Measurements from ENCODE around the gene YTHDF1. TPM values are rescaled to one million over a fixed set of nuclear protein-coding genes. Genes with fewer than 3 reads are reported as not detected.
"Not testable (repeated sequence)": the region's sequence is repeated elsewhere in the genome, so short reads cannot be mapped to it uniquely, and the experiment has no call there.

YTHDF1 gene
- total RNA-seq, 2 donors from 2014 or later = 25.2 to 25.7 TPM

DNA sequence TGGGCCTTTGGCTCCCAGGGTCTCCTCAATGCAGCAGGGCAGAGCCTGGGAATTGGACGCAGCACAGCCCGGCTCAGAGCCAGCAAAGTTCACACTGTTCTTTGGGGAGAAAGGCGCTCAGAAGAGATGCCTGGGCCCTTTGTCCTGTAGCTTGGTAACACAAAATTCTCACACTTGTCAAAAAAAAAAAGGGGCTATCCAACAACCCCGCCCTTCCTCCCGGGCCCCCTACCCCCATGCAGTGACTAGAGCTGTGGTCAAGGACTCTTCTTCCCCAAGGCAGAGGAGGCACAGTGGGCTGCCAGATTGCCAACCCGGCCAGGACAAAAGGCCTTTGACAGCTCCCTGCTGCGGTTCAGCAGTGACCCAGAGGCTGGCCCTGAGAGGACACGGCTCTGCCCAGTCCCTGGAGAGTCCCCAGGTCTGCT is 36.4 kb upstream of the YTHDF1 start:
- DNase-seq (ENCODE audit: low spot score) = no peak
- intact Hi-C loops (cut with DNase I) = no loop called here

- intact Hi-C loops (cut with DNase I); DNase-seq (ENCODE audit: low spot score): not testable (repeated sequence)
Measured at GRCh38 chr20:63251350-63251749, 35.4 kb upstream of the YTHDF1 start.

- intact Hi-C loops (cut with DNase I) = no loop called here
- no peak for DNase-seq (ENCODE audit: low spot score)
Measured at GRCh38 chr20:63249891-63250290, 34.0 kb upstream of the YTHDF1 start.

DNA sequence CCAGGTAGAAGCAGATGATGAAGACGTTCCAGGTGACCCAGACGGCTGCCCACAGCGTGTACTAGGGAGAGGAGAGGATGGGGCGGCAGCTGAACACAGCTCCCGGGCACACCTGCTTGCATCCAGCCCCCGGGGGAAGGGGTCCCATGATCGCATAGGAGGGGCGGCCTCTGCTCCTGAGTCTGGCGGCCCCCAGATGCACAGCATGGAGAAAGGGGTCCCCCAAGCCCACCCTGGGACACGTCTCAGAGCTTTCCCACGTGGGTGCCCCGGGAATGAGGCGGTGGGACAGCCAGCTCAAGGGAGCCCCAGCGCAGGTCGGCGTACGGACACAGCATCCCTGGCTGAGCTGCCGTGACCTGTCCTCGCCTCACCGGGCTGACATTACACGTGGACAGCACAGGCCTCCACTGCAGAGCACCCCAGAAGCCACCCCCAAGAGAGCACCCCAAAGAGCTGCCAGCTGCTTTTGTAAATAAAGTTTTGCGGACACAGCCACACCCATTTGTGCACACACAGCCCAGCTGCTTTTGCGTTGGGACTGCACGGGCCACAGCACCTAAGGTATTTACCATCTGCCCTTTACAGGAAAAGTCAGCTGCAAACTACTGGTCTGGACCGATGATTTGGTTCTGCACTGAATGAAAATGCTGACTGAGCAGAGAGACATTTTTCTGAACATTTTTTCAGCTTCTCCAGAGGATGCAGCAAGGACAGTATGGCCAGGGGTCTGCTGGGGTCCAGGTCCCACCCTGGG is 33.1 kb upstream of the YTHDF1 start:
- intact Hi-C loops (cut with DNase I) = no loop called here
- DNase-seq (ENCODE audit: low spot score) = no peak

DNA sequence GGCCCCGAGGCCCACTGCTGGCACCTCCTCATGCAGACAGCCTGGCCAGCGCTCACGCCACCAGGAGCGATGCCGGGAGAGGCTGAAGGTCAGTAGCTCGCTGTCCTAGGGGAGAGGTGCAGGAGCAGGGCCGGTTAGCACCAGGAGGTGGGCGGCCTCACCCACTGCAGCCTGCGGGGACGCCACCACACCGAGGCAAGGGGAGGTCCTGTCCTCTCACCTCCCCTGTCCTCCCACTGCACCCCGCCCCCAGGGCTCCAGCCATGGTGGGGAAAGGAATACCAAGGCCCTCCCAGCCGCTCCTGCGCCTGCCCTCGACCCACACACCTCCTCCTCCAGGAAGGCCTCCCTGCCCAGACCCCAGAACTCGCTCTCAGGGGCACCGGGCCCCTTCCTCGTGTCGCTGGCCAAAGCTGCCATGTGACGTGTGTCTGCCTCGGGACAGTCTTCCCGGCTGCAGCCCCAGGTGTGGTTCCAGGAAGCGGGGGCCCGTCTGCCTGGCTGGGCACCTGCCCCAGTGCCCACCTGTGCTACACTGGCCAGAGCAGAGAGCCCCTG is 31.8 kb upstream of the YTHDF1 start:
- no peak for DNase-seq (ENCODE audit: low spot score)
- intact Hi-C loops (cut with DNase I) = no loop called here

DNA sequence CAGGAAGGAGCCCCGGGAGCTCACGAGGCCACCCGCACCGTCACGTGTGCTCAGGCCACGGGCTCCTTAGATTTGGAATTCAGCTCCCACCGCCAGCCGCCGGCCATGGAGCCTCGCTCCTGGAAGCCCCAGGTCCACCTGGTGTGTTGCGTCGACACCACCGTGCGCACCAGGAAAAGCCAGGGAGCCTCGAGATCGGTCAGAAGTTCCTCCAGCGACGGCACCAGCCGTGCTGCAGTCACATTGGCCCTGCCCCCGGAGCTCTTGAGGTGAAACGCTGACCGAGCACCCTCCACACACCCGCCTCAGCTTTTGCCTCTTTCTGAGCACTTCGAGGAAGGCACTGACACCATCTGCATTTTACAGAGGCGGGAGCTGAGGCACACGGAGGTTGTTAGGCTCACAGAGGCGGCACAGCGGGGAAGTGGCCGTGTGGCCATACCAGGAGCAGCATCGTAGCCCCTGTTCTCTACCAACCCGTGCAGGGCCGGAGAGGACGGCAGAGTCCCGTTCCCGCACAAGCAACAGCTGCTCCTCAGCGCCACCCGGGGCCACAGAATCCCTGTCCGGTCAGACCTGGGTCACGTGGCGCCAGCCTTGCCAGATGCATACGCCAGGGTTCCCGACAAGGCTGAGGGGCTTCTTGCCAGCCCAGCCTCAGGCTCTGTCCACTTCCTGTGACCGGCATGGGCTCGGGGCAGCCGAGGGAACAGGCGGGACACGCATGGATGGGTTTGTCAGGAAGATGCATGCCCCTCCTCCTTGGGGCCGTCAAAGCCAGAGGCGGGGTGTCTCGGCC is 30.8 kb upstream of the YTHDF1 start:
- DNase-seq (ENCODE audit: low spot score) = no peak
- intact Hi-C loops (cut with DNase I) = no loop called here

- intact Hi-C loops (cut with DNase I) = no loop called here
- no peak for DNase-seq (ENCODE audit: low spot score)
Measured at GRCh38 chr20:63244468-63244867, 28.5 kb upstream of the YTHDF1 start.

DNA sequence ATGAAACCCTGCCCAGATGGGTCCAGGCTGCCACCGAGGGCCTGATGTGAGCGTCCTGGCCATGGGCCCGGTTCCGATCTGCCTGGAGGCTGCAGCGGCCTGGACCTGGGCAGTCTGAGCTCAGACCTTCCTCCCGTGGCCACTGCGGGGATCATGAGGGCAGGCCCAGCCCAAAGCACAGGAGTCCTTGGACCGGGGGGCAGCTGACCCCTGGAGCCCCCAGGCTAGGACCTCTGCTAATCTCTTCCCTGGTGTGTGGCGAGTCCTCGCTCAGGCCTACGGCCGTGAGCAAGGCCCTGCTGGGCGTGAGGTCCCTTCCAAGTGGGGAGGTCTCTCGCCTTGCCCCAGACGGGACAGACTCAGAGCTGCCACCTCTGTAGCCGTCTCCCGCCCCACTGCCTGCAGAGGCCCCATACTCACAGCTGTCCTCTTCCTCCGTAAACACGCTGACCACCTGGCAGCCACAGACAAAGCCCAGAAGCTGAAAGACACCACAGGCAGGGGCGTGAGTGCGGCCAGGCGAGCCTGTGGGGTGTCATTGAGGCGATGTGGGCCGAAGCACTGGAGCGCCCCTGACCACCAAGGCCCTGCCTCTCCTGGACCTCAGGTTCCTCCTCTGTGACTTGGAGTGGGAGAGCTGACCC is 27.8 kb upstream of the YTHDF1 start:
- intact Hi-C loops (cut with DNase I) = no loop called here
- no peak for DNase-seq (ENCODE audit: low spot score)

DNA sequence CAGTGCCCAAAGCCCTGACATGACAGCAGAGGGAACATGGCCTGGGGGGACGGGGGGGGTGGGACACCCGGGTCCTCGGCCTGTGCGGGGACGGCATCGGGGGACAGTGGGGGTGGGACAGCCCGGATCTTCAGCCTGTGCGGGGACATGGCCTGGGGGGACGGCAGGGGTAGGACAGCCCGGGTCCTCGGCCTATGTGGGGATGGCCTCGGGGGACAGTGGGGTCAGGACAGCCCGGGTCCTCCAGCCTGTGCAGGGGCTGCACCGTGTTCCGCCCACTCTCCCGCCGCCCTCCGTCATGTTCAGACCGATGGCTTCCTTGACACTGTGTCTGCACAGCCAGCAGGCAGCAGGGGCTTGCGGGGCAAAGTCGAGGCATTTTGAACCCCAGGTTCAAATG is 26.8 kb upstream of the YTHDF1 start:
- intact Hi-C loops (cut with DNase I) = no loop called here

DNA sequence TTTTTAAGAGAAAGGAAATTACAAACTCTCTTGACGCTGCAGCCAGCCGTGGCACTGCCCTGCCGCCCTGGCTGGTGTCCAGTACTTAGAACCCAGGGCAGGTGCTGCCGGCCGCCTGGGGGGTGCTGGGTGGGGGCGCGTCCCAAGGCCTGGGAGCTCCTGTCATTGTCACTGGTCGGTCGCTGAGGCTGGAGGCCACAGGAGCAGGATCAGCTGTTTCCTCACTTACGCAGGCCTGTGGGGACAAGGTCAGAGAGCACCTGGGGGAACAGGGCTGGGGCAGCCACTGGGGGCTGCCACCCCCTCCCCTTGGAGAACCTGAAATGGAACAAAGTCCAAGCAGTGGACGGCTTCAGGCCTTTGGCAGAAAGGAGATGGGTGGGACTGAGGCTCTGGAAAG is 25.3 kb upstream of the YTHDF1 start:
- DNase-seq (ENCODE audit: low spot score) = no peak
- intact Hi-C loops (cut with DNase I) = no loop called here

More for the DNA sequence above, 26.8 kb upstream of the YTHDF1 start:
- no peak for DNase-seq (ENCODE audit: low spot score)

GRCh38 chr20:63240004-63240403 is 24.1 kb upstream of the YTHDF1 start:
- intact Hi-C loops (cut with DNase I) = no loop called here
- DNase-seq (ENCODE audit: low spot score) = no peak

DNA sequence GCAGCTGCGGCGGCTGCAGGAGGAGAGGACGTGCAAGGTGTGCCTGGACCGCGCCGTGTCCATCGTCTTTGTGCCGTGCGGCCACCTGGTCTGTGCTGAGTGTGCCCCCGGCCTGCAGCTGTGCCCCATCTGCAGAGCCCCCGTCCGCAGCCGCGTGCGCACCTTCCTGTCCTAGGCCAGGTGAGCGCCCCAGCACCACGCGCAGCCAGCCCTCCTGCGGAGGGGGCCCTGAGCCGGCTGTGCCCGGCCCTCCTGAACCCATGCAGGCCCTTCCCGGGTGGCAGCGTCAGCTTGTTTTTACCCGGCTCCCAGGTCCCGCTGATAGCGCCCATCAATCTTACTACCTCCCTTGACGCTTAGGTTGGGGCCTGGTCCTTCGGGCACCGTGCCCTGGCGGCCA is 23.5 kb upstream of the YTHDF1 start:
- intact Hi-C loops (cut with DNase I) = loop anchor here in 1 of 2 donors (10.0 kb wide), 1 partner anchor 185 kb away; no protein-coding TSS in a partner anchor
- DNase-seq (ENCODE audit: low spot score) = no peak

DNA sequence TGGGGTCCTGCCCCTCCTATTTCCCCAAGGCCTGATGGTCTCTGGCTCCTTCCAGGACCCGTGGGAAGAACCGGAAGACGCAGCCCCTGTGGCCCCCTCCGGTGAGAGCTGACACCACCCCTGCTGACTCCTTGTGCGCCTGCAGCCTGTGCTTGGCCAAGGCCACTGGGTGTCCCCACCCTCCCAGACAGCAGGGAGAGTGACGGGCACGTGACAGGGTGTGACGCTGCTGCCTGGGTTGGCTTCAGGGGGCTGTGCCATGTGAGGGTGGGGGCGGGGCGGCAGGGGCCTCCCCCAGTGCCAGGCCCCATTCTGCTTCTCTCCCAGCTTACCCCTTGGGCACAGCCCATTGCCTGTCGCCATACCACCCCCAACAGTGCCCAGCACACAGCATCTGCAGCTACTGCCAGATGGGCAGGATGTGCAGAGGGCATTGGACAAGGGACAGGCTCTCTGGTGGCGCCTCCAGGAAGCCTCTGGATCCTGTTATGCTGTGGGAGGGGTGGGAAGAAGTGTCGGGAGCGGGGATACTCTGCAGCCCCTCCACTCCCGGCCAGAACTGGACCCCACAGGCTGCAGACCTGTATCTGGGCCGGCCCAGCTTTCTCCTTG is 22.7 kb upstream of the YTHDF1 start:
- intact Hi-C loops (cut with DNase I) = loop anchor here in 1 of 2 donors (10.0 kb wide), 1 partner anchor 184 kb away; no protein-coding TSS in a partner anchor
- DNase-seq (ENCODE audit: low spot score) = no peak

- intact Hi-C loops (cut with DNase I) = loop anchor here in 1 of 2 donors (10.0 kb wide), 1 partner anchor 183 kb away; no protein-coding TSS in a partner anchor
- no peak for DNase-seq (ENCODE audit: low spot score)
Measured at GRCh38 chr20:63238031-63238430, 22.1 kb upstream of the YTHDF1 start.

DNA sequence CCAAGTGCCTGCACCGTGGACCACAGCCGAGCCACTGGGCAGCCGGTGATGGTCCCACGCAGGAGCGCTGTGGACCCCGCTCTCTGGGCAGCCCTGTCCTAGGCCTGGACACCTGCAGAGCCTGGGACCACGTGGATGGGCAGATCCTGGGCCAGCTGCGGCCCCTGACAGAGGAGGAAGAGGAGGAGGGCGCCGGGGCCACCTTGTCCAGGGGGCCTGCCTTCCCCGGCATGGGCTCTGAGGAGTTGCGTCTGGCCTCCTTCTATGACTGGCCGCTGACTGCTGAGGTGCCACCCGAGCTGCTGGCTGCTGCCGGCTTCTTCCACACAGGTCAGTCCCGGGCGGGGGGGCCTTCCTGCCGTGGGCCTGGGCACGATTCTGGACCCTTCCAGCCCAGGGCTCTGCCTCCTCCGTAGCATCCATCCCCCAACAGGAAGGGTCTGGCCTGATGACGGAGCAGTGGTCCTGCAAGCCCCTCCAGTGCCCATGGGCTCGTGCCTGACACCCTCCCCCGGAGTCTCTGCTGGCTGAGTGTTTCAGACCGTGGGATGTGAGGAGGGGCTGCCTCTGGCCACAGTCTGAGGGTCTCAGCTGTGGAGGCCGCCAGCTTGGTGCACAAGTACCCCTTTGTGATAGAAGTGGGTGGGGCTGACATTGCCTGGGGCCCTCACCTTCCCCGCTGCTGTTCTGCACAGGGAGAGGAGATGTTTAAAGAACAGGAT is 20.3 kb upstream of the YTHDF1 start:
- intact Hi-C loops (cut with DNase I) = loop anchor here in 1 of 2 donors (10.0 kb wide), 1 partner anchor 181 kb away; no protein-coding TSS in a partner anchor
- no peak for DNase-seq (ENCODE audit: low spot score)

- DNase-seq (ENCODE audit: low spot score) = no peak
- intact Hi-C loops (cut with DNase I) = loop anchor here in 1 of 2 donors (10.0 kb wide), 1 partner anchor 181 kb away; no protein-coding TSS in a partner anchor
Measured at GRCh38 chr20:63235399-63235983, 19.6 kb upstream of the YTHDF1 start, which contains the start of gene BIRC7. TSS of gene BIRC7 (plus strand) at chr20:63235905. CDS start at chr20:63236097, 192 bp downstream.

DNA sequence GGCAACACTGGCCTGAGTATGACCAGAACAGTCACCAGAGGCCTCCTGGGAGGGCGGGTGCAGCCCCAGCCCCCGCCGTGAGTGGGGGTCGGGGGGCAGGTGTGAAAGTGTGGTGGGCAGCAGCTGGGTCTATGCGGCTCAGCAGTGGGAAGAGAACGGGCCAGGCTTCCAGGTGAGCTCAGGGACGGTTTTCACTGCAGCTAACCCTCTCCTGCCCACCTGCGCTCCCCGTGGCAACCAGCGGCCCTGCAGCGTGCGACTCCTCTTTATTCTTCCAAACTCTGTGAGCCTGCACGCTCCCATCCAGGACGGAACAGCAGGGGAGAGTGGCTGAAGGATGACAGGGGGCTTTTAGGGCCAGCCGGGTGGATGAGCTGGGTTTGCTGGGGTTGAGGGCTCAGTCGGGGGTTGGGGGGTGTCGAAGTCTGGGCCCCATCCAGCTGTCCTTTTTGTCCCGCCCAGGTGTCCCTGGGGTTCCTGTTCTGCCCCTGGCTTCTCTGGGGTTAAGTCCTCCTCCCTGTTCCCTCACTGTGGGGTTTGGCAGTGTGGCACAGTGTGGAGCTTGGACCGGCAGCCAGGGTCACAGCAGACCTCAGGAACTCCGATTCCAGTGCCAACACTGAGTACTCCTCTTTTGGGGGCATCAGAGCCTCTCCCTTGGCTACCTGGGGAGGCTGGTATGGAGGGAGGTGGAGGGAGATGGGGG is 18.9 kb upstream of the YTHDF1 start:
- intact Hi-C loops (cut with DNase I) = loop anchor here in 1 of 2 donors (10.0 kb wide), 1 partner anchor 180 kb away; no protein-coding TSS in a partner anchor
- no peak for DNase-seq (ENCODE audit: low spot score)
